ENCODE data around the gene SERPINE2. TPM values are rescaled to one million over a fixed set of nuclear protein-coding genes. Genes with fewer than 3 reads are reported as not detected.

SERPINE2 gene
- total and polyA plus RNA-seq, 7 donors, result 2.1 to 20.8 (median 2.7) TPM

GRCh38 chr2:223993634-223994232 lies 45.4 kb downstream of the SERPINE2 start:
- no peaks in the 10 kb centered on the region for H3K4me1 ChIP-seq
- intact Hi-C loops (cut with DNase I), result loop anchor here (1.0 to 2.0 kb wide), 2 partner anchors 291 kb away; no protein-coding TSS in a partner anchor
- ATAC-seq (peak; percentile 71 to 87 (median 78)), DNase-seq (peak in 1 of 2 donors; percentile 26)
- no peaks in the 10 kb centered on the region for H3K27me3 ChIP-seq (ENCODE audit: insufficient read depth in 3 of 3, low read length in 2 of 3)
- H3K4me3 ChIP-seq, result no peak overlapping the region
- no peak overlapping the region for H3K27ac ChIP-seq
- TF ChIP-seq, protein P1, sequence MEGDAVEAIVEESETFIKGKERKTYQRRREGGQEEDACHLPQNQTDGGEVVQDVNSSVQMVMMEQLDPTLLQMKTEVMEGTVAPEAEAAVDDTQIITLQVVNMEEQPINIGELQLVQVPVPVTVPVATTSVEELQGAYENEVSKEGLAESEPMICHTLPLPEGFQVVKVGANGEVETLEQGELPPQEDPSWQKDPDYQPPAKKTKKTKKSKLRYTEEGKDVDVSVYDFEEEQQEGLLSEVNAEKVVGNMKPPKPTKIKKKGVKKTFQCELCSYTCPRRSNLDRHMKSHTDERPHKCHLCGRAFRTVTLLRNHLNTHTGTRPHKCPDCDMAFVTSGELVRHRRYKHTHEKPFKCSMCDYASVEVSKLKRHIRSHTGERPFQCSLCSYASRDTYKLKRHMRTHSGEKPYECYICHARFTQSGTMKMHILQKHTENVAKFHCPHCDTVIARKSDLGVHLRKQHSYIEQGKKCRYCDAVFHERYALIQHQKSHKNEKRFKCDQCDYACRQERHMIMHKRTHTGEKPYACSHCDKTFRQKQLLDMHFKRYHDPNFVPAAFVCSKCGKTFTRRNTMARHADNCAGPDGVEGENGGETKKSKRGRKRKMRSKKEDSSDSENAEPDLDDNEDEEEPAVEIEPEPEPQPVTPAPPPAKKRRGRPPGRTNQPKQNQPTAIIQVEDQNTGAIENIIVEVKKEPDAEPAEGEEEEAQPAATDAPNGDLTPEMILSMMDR (IDR thresholded peaks at IDR 0.05), result peak; percentile 91
- no peaks in the 10 kb centered on the region for H3K36me3 ChIP-seq (ENCODE audit: insufficient read depth in 1 of 2, low read depth in 1 of 2)
- WGBS, 3 donors, result 28 to 31% (median 29%) methylated on average over 5 of the region's 5 CpGs
- H3K9me3 ChIP-seq, result no peaks in the 10 kb centered on the region

DNA sequence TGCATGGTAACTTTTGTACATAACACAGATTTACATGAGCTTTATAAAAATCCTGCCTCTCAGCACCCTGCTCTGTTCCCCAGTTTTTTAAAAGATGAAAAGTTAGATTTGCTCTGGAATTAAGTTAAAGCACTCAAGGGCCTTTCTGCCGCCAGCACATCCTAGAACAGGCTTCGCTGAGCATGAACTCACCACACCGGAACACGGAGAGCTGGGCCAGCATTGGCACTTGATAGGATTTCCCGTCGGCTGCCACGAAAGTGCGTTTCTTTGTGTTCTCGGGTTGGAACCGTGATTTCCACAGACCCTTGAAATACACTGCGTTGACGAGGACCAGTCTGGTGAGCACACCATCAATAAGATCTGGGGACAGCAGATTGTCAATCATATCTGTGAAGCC lies 47.5 kb downstream of the SERPINE2 start:
- H3K9me3 ChIP-seq, result no peaks in the 10 kb centered on the region
- 73 to 89% (median 87%) methylated on average over 12 of the region's 12 CpGs for WGBS, 3 donors
- TF ChIP-seq, protein P1 (IDR thresholded peaks at IDR 0.05), result no peak
- H3K4me1 ChIP-seq, result no peaks in the 10 kb centered on the region
- H3K4me3 ChIP-seq, result no peak overlapping the region
- no peaks in the 10 kb centered on the region for H3K27me3 ChIP-seq (ENCODE audit: insufficient read depth in 3 of 3, low read length in 2 of 3)
- ATAC-seq (no peak), DNase-seq (no peak)
- intact Hi-C loops (cut with DNase I), result no loop called here
- no peak overlapping the region for H3K27ac ChIP-seq
- H3K36me3 ChIP-seq (ENCODE audit: insufficient read depth in 1 of 2, low read depth in 1 of 2), result no peaks in the 10 kb centered on the region

DNA sequence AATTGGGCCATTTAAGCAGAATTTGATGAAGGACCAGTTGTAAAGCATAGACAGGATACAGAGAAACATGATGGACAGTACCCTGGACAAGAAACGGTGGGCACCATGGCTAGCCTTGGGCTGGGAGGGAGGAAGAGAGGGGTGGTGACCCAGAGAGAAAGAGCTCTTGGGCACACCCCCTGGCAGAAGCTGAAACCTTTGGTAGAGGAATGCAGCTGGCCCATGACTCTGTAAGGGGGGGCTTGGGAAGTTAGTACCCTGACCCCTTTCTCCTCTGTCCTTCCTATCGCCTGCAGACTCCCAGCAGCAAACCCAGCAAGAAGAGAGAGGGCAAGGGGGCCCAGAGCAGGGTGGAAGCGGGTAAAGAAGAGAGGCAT lies 49.2 kb downstream of the SERPINE2 start:
- no peaks in the 10 kb centered on the region for H3K9me3 ChIP-seq
- peak overlapping the region; percentile 10 for H3K4me3 ChIP-seq
- intact Hi-C loops (cut with DNase I), result no loop called here
- H3K27me3 ChIP-seq (ENCODE audit: insufficient read depth in 3 of 3, low read length in 2 of 3), result no peaks in the 10 kb centered on the region
- H3K36me3 ChIP-seq (ENCODE audit: insufficient read depth in 1 of 2, low read depth in 1 of 2), result peaks cover 0 to under 1% of the 10 kb centered on the region in 2 donors
- ATAC-seq, result peak in 2 of 4 donors; percentile 43 to 46
- H3K27ac ChIP-seq, result peak overlapping the region; percentile 39
- 67 to 72% (median 68%) methylated on average over 3 of the region's 3 CpGs for WGBS, 3 donors
- no peaks in the 10 kb centered on the region for H3K4me1 ChIP-seq
- TF ChIP-seq, protein P1 (IDR thresholded peaks at IDR 0.05), result no peak
- no peak for DNase-seq

GRCh38 chr2:223989206-223989855 lies 49.8 kb downstream of the SERPINE2 start:
- WGBS, 3 donors, result 65 to 84% (median 81%) methylated on average over 10 of the region's 10 CpGs
- no peaks in the 10 kb centered on the region for H3K9me3 ChIP-seq
- peak in 3 of 4 donors; percentile 20 to 64 (median 62) for ATAC-seq
- no peak for DNase-seq
- no peaks in the 10 kb centered on the region for H3K27me3 ChIP-seq (ENCODE audit: insufficient read depth in 3 of 3, low read length in 2 of 3)
- peak overlapping the region; percentile 10 for H3K4me3 ChIP-seq
- peaks cover 0 to 5% of the 10 kb centered on the region in 2 donors for H3K36me3 ChIP-seq (ENCODE audit: insufficient read depth in 1 of 2, low read depth in 1 of 2)
- peak overlapping the region; percentile 39 for H3K27ac ChIP-seq
- TF ChIP-seq, protein P1 (IDR thresholded peaks at IDR 0.05), result no peak
- no peaks in the 10 kb centered on the region for H3K4me1 ChIP-seq
- intact Hi-C loops (cut with DNase I), result no loop called here

Data from psoas muscle (tissue), 8 donors.